Epithelial cell of proximal tubule (primary cell): ENCODE data around the gene ANKS1A. TPM values are rescaled to one million over a fixed set of nuclear protein-coding genes. Genes with fewer than 3 reads are reported as not detected.
"Not testable (repeated sequence)": the region's sequence is repeated elsewhere in the genome, so short reads cannot be mapped to it uniquely, and the experiment has no call there.

Experiments used
- DNase-seq: peaks from one replicate; pipeline ENCODE4 v3.0.0-alpha.2; 2011; ENCODE audit warnings: low read depth
- H3K4me3 ChIP-seq: 2 replicates; pipeline ENCODE4 v1.5.1; 2011; ENCODE audit warnings: low read depth, mild to moderate bottlenecking, low read length
- total RNA-seq: library from RNA; depleted of rRNA; stranded (reverse); fragments of >200 nt; gene quantifications from 2 replicates; pipeline ENCODE4 v1.2.3, GENCODE V29; 2015
- TF ChIP-seq, protein P1 (sequence below): conservative IDR thresholded peaks from 2 replicates; pipeline ENCODE4 v1.5.1; 2012; ENCODE audit warnings: low read depth, mild to moderate bottlenecking, low read length

Gene ANKS1A
- total RNA-seq, 1 donor from 2014 or later: 17.4 TPM

DNA sequence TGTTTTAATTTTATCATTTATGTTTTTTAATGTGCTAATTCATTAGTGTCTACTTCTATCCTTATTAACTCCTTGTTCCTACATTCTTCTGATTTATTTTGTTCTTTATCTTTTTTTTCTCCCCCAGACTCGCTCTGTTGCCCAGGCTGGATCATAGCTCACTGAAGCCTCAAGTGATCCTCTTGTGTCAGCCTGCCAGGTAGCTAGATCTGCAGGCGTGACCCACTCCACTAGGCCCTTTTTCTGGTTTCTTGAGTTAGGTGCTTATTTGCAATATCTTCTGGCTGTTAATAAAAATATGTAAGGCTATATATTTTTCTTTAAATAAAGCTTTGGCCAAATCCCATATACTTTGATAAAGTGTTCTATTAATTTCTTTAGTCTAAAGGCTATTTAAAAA lies 4.1 kb upstream of the ANKS1A start:
- TF ChIP-seq, protein P1, sequence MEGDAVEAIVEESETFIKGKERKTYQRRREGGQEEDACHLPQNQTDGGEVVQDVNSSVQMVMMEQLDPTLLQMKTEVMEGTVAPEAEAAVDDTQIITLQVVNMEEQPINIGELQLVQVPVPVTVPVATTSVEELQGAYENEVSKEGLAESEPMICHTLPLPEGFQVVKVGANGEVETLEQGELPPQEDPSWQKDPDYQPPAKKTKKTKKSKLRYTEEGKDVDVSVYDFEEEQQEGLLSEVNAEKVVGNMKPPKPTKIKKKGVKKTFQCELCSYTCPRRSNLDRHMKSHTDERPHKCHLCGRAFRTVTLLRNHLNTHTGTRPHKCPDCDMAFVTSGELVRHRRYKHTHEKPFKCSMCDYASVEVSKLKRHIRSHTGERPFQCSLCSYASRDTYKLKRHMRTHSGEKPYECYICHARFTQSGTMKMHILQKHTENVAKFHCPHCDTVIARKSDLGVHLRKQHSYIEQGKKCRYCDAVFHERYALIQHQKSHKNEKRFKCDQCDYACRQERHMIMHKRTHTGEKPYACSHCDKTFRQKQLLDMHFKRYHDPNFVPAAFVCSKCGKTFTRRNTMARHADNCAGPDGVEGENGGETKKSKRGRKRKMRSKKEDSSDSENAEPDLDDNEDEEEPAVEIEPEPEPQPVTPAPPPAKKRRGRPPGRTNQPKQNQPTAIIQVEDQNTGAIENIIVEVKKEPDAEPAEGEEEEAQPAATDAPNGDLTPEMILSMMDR: no peak
- no peak overlapping the region for H3K4me3 ChIP-seq
- DNase-seq: no peak

DNA sequence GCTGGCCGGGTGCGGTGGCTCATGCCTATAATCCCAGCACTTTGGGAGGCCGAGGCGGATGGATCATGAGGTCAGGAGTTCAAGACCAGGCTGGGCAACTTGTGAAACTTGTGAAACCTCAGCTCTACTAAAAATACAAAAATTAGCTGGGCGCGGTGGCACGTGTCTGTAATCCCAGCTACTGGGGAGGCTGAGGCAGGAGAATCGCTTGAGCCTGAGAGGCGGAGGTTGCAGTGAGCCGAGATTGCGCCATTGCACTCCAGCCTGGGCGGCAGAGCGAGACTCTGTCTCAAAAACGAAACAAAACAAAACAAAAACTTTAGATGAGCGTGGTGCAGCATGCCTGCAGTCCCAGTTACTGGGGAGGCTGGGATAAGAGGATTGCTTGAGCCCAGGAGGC lies 3.2 kb upstream of the ANKS1A start:
- not testable (repeated sequence) for H3K4me3 ChIP-seq, DNase-seq

DNA sequence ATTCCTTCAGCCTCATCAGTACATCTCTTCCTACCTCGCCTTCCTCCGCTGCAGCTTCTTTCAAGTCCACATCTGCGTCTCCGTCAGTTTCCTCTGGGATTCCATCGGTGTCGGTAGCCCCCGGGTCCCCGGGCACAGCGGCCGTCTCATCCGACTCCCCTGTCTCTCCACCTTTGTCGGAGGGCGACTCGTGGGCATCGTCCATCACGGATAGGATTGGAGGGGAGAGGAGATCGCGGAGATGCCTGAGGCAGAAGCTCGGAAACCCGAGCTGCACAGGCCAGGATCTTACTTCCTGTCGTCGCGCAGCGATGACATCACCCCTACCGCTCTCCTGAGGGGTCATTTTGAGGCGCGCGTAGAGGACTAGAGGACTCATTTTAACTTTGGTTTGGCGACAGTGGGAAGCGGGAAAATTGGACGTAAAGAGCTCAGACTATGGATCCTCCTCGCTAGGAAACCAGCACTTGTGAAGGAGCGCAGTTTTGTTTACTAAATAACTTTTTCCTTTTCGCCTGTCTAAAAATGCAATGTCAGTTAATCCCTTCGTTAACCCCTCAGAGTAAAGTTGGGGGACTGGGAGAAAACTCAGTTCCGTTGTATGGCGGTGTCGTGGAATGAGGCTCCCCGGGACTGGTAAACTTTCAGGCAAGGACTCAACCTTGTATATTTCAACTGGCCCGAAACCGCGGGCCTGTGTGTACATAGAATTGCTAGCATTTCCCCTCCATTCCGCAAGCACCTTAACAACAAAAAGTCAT lies 1.1 kb upstream of the ANKS1A start, which contains the start of gene TAF11:
TAF11 (minus strand) TSS at position 290 of the 761 bp plus-strand sequence; CDS start at position 205, 85 bp downstream.
- H3K4me3 ChIP-seq: peak within 1 kb of the TSS; percentile 81
- peak; percentile 62 for DNase-seq
- TF ChIP-seq, protein P1: no peak

DNA sequence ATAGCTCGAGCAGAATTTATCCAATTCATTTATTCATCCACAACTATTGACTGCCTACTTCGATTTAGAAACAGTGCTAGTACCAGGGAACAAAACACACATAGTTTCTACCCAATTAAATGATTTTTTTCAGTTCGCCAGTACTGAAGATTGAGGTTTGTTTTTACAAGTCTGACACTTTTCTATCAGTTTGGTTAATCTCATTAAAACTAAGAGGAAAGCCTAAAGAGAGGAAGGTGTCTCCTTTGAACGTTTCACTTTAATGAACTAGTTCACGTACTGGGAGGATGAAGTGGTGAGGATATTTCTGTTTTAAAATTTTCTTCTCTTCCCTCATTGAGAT lies 570 bp upstream of the ANKS1A start:
- TF ChIP-seq, protein P1: no peak
- no peak for DNase-seq
- peak overlapping the region; percentile 81 for H3K4me3 ChIP-seq

DNA sequence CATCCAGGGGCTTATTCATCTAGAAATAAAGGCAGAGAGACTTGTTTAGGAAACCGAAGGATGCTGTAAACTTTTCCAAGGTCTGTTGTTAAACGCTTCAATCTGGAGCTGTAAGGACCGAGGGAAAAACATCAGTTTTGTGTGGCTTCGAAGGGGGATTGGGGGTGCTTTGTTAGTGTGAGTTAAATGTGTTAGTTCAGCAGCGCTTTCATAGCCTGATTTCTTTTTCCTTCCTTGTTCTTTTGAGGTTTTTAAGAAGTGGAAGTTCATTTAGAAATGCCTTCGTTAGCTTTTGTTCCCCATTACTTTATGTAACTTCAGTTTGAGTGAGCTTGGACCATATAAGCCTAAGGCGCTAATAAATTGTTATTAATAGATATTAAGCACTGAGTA lies 1.5 kb downstream of the ANKS1A start:
- H3K4me3 ChIP-seq: peak overlapping the region; percentile 81
- no peak for DNase-seq
- TF ChIP-seq, protein P1: no peak

DNA sequence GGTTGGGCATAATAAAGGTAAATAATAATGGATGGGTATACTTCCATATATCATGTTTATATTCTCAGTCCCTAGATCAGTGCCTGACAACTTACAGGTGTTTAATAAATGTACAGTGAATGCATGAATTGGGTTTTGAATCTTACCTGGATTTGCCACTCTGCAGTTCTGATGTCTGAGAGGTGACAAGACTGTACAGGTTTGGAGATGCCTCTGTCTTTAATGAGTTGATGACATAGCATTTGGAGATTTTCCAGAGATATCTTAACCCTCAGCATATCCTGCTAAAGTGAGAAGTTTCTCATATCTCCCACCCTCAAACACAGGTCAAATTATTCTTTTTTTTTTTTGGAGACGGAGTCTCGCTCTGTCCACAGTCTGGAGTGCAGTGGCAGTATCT lies 2.2 kb downstream of the ANKS1A start:
- no peak overlapping the region for H3K4me3 ChIP-seq
- DNase-seq: no peak
- TF ChIP-seq, protein P1: no peak

DNA sequence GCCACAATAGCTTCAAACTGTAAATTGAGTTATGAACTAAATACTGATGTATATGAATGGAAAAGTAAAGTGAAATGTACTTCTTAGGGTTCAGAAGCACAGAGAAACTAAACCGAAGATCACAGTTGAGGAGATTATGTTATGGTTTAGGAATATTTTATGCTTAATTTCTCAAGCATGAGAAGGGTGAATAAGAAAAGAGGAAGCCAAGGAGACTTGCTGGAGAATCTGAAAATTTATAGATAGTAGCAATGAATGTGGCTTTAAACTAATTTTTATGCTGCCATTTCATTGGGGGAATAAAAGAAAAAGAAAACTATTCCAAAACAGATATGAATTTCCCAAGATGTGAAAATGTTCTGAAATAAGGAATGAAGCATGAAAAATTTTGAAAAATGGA lies 5.6 kb downstream of the ANKS1A start:
- TF ChIP-seq, protein P1: no peak
- no peak overlapping the region for H3K4me3 ChIP-seq
- no peak for DNase-seq
